ENCODE measurements around the gene EFNA1. TPM values are rescaled to one million over a fixed set of nuclear protein-coding genes. Genes with fewer than 3 reads are reported as not detected.

EFNA1 gene
- total and polyA plus RNA-seq, 2 of the 8 experiments (the other 6 are each of a cell fraction or from before 2014, with no cell fraction given): 4.9 to 14.6 TPM

- WGBS, 2 experiments (ENCODE audit: extremely low coverage in 1 of 2, insufficient coverage in 1 of 2, insufficient read length in 1 of 2, insufficient replicate concordance in 2 of 2, low coverage in 1 of 2, low lambda C conversion rate in 2 of 2, missing lambda C conversion rate in 1 of 2): 45% methylated on average over 6 of the region's 6 CpGs; no CpG with 5 or more reads in 1 of the 2 experiments
- 0 out of 2 replicates have a peak overlapping the region, but pooled peaks have one; percentile 9 for H2AK5ac ChIP-seq (ENCODE audit: low read depth, low read length)
- H3K27me3 ChIP-seq (replicated peaks in 1 of 4; ENCODE audit: control insufficient read depth in 3 of 4, extremely low read depth in 1 of 4, insufficient read depth in 3 of 4, low read length in 3 of 4): peaks cover 49 to 60% (median 56%) of the 10 kb centered on the region in 4 experiments
- 0 out of 2 replicates have a peak overlapping the region, but pooled peaks have one; percentile 31 for H2BK15ac ChIP-seq (ENCODE audit: low read length)
- H2BK12ac ChIP-seq (ENCODE audit: low read depth, low read length): peak overlapping the region; percentile 81; the same call in 1 of the 2 replicates
- peaks cover 0 to 15% of the 10 kb centered on the region in 2 experiments for H4K20me1 ChIP-seq (replicated peaks in 1 of 2; ENCODE audit: control insufficient read depth in 1 of 2, insufficient read depth in 2 of 2, low read length in 2 of 2)
- ChIA-PET CTCF (ENCODE audit: partially characterized antibody) (interaction anchor here (1.0 to 5.5 kb wide), 8 partner anchors 12 to 179 kb away, joined by 3 to 169 read pairs (median 4); partner anchors contain the start of genes EFNA4 and KRTCAP2), POLR2A (ENCODE audit: partially characterized antibody) (interaction anchor here (1.3 kb wide), 1 partner anchor 111 kb away, joined by 3 read pairs; no protein-coding TSS in a partner anchor)
- no peak for TF ChIP-seq SAP30 (IDR thresholded peaks at IDR 0.05; ENCODE audit: insufficient read depth, insufficient replicate concordance, low read length)
- TF ChIP-seq BCL11A (IDR thresholded peaks at IDR 0.05; ENCODE audit: low read depth in 2 of 2, low read length in 2 of 2): no peak
- TF ChIP-seq GTF2F1 (IDR thresholded peaks at IDR 0.05; ENCODE audit: borderline replicate concordance, low read depth, low read length): no peak
- TF ChIP-seq SIN3A (conservative IDR thresholded peaks at IDR 0.05 in 1 of 2, IDR thresholded peaks at IDR 0.05 in 1 of 2; ENCODE audit: low read depth in 1 of 2, low read length in 2 of 2): no peak
- TF ChIP-seq ASH2L (IDR thresholded peaks at IDR 0.05; ENCODE audit: low read length): no peak
- TF ChIP-seq E2F6 (IDR thresholded peaks at IDR 0.05): no peak
- TF ChIP-seq POU5F1 (IDR thresholded peaks at IDR 0.05; ENCODE audit: low read depth, low read length): no peak
- no peak overlapping the region for H3K23ac ChIP-seq (ENCODE audit: insufficient read length)
- H3K9me3 ChIP-seq (ENCODE audit: insufficient read depth in 2 of 2, low read depth in 1 of 2, low read length in 1 of 2): no peaks in the 10 kb centered on the region
- no peak overlapping the region for H2BK20ac ChIP-seq (ENCODE audit: low read length)
- no peak overlapping the region for H3K9ac ChIP-seq (replicated peaks in 1 of 4; ENCODE audit: extremely low read depth in 1 of 4, low read depth in 3 of 4, low read length in 3 of 4)
- no peak overlapping the region for H3K4ac ChIP-seq (replicated peaks; ENCODE audit: insufficient read length, low read depth, low read length)
- H3K18ac ChIP-seq (ENCODE audit: extremely low read depth, low read length): no peak overlapping the region
- no peak for DNase-seq (ENCODE audit: low read depth in 1 of 2, low spot score in 2 of 2)
- peak overlapping the region; percentile 93 to 95; a peak in 2 of 4 replicates for H3K4me2 ChIP-seq (ENCODE audit: insufficient read depth in 1 of 2, low read depth in 2 of 2, low read length in 2 of 2)
- H3K36me3 ChIP-seq (ENCODE audit: control insufficient read depth in 2 of 4, insufficient read depth in 4 of 4, low read length in 3 of 4): no peaks in the 10 kb centered on the region
- H2BK120ac ChIP-seq (replicated peaks; ENCODE audit: low read depth, low read length): no peak overlapping the region
- no peaks in the 10 kb centered on the region for H3K79me1 ChIP-seq (ENCODE audit: low read depth, low read length)
- H2BK5ac ChIP-seq (ENCODE audit: low read depth, low read length): no peak overlapping the region
- no peak overlapping the region for H3K14ac ChIP-seq (ENCODE audit: insufficient read length)
- FAIRE-seq: no peak
- H4K5ac ChIP-seq (ENCODE audit: insufficient read length, low read depth, low read length): no peak overlapping the region
- peaks cover 0 to 52% (median 29%) of the 10 kb centered on the region in 4 experiments; a peak in 6 of 7 replicates for H3K4me1 ChIP-seq (replicated peaks in 1 of 4; ENCODE audit: control insufficient read depth in 3 of 4, insufficient read depth in 4 of 4, low read length in 3 of 4)
- no peak overlapping the region for H3K56ac ChIP-seq (replicated peaks; ENCODE audit: insufficient read length, low read depth, low read length)
- peak overlapping the region; percentile 41; the same call in 1 of the 2 replicates for H4K8ac ChIP-seq (ENCODE audit: extremely low read depth, insufficient read depth, low read length)
- H4K91ac ChIP-seq (replicated peaks; ENCODE audit: insufficient read length, low read length): no peak overlapping the region
- H3K27ac ChIP-seq (ENCODE audit: low read depth, low read length): no peak overlapping the region
- peaks cover 21% of the 10 kb centered on the region; the same call in 1 of the 2 replicates for H3K23me2 ChIP-seq (ENCODE audit: low read depth, low read length)
- H2AFZ ChIP-seq (ENCODE audit: low read length): no peak overlapping the region
- no peaks in the 10 kb centered on the region for H3K79me2 ChIP-seq (ENCODE audit: control insufficient read depth in 1 of 2, insufficient read depth in 2 of 2, low read length in 2 of 2)
- no peak overlapping the region for H3K4me3 ChIP-seq (ENCODE audit: extremely low read depth in 1 of 4, insufficient read depth in 2 of 4, low read depth in 3 of 4, low read length in 4 of 4)
These were observed 44.6 kb upstream of the EFNA1 start for GRCh38 chr1:155083052-155083541.

All from H1 (cell line).